Esophagus squamous epithelium (tissue), 5 donors: Measurements from ENCODE around the gene SPON1. TPM values are rescaled to one million over a fixed set of nuclear protein-coding genes. Genes with fewer than 3 reads are reported as not detected.

Experiments
- DNase-seq: peaks from one replicate; lab custom pipeline; 2025; lab: John Stamatoyannopoulos, UW
- H3K27ac ChIP-seq, 4 donors: fragments of 200-600 bp; sonication (generic); one replicate each; pipeline ENCODE4 v1.5.1; 2016 to 2019; ENCODE audit warnings: mild to moderate bottlenecking in 1 of 4
- H3K27me3 ChIP-seq, 4 donors: fragments of 200-600 bp; sonication (generic); 1 replicate in 3 of 4; 2 replicates in 1 of 4; pipeline versions ENCODE4 v1.5.1 to v1.6.0; 2017 to 2021; ENCODE audit warnings: antibody characterized with exemption in 1 of 4
- H3K36me3 ChIP-seq, 3 donors: fragments of 200-600 bp; sonication (generic); one replicate each; pipeline ENCODE4 v1.5.1; 2016 to 2019
- H3K4me1 ChIP-seq, 3 donors: fragments of 200-600 bp; sonication (generic); one replicate each; pipeline ENCODE4 v1.5.1; 2017 to 2019
- H3K4me3 ChIP-seq, 4 donors: fragments of 200-600 bp; sonication (generic); 1 replicate in 3 of 4; 2 replicates in 1 of 4; pipeline ENCODE4 v1.5.1; 2016 to 2019; ENCODE audit warnings: mild to moderate bottlenecking in 2 of 4, moderate library complexity in 1 of 4
- H3K9me3 ChIP-seq, 3 donors: fragments of 200-600 bp; sonication (generic); one replicate each; pipeline ENCODE4 v1.5.1; 2016 to 2019
- CTCF ChIP-seq, 6 experiments: fragments of 450-650 bp in 4 of 6; fragments of 200-600 bp in 2 of 6; sonication (generic) in 2 of 6; IDR thresholded peaks; one replicate each; pipeline ENCODE4 v1.5.1; 2016 to 2019; ENCODE audit warnings: antibody characterized with exemption in 6 of 6, mild to moderate bottlenecking in 4 of 6, moderate library complexity in 4 of 6
- POLR2A ChIP-seq, 4 donors: fragments of 450-650 bp; IDR thresholded peaks; one replicate each; pipeline ENCODE4 v1.6.1; 2017; ENCODE audit warnings: antibody characterized with exemption in 4 of 4, mild to moderate bottlenecking in 4 of 4, moderate library complexity in 3 of 4
- WGBS, 2 donors: methylation state at CpG; one replicate each; pipeline ENCODE4 v1.1.5; 2018; 5-methylcytosine and 5-hydroxymethylcytosine counted together
- intact Hi-C: fragments of 100-400 bp; cut with DNase I; formaldehyde crosslinking; loops from one replicate; pipeline ENCODE4 v1.15.0; 2022
- total RNA-seq, 4 donors: library from RNA; depleted of rRNA; stranded (reverse); fragments of >200 nt; gene quantifications; one replicate each; pipeline ENCODE4 v1.1.0, GENCODE V29; 2016
- donor health status: DM: yes; HTN: yes; CAD: no.

The SPON1 gene
- total RNA-seq, 4 donors from 2014 or later: 1.6 to 44.4 (median 6.5) TPM

GRCh38 chr11:14022251-14022650 lies 59.7 kb downstream of the SPON1 start:
- no peaks in the 10 kb centered on the region for H3K27me3 ChIP-seq
- no peak for DNase-seq
- 29 to 59% methylated on average over 3 of the region's 3 CpGs for WGBS, 2 donors

GRCh38 chr11:14022821-14023220 lies 60.3 kb downstream of the SPON1 start:
- no peak for DNase-seq
- intact Hi-C loops: no loop called here
- Histone ChIP-seq H3K36me3 (no peaks in the 10 kb centered on the region), H3K9me3 (no peaks in the 10 kb centered on the region), H3K4me1 (peaks cover 0 to 6% (median 0%) of the 10 kb centered on the region in 3 donors), H3K4me3 (no peak overlapping the region), H3K27ac (no peak overlapping the region), H3K27me3 (no peaks in the 10 kb centered on the region)
- 56 to 77% methylated on average over 4 to 6 of the region's 6 CpGs for WGBS, 2 donors
- TF ChIP-seq POLR2A (IDR thresholded peaks at IDR 0.05): no peak
- TF ChIP-seq CTCF (IDR thresholded peaks at IDR 0.05): no peak

More at GRCh38 chr11:14022251-14022650, 59.7 kb downstream of the SPON1 start:
- Histone ChIP-seq H3K9me3 (no peaks in the 10 kb centered on the region), H3K4me1 (peaks cover 0 to 6% (median 0%) of the 10 kb centered on the region in 3 donors), H3K27ac (no peak overlapping the region), H3K4me3 (no peak overlapping the region), H3K36me3 (no peaks in the 10 kb centered on the region)
- TF ChIP-seq POLR2A (IDR thresholded peaks at IDR 0.05) (no peak), CTCF (IDR thresholded peaks at IDR 0.05) (no peak)
- intact Hi-C loops: no loop called here

- WGBS, 2 donors: 48 to 52% methylated on average over 4 to 6 of the region's 6 CpGs
- TF ChIP-seq POLR2A (IDR thresholded peaks at IDR 0.05): no peak
- TF ChIP-seq CTCF (IDR thresholded peaks at IDR 0.05): no peak
- peaks cover 6 to 31% (median 9%) of the 10 kb centered on the region in 3 donors for H3K4me1 ChIP-seq
- H3K4me3 ChIP-seq: no peak overlapping the region
- intact Hi-C loops: no loop called here
- H3K36me3 ChIP-seq: no peaks in the 10 kb centered on the region
- no peaks in the 10 kb centered on the region for H3K27me3 ChIP-seq
- H3K9me3 ChIP-seq: no peaks in the 10 kb centered on the region
- no peak overlapping the region for H3K27ac ChIP-seq
- DNase-seq: no peak
Measured at GRCh38 chr11:14026961-14027360, 64.4 kb downstream of the SPON1 start.

- peaks cover 6 to 31% (median 9%) of the 10 kb centered on the region in 3 donors for H3K4me1 ChIP-seq
- DNase-seq: no peak
- H3K36me3 ChIP-seq: no peaks in the 10 kb centered on the region
- H3K9me3 ChIP-seq: no peaks in the 10 kb centered on the region
- H3K4me3 ChIP-seq: no peak overlapping the region
- no peak for TF ChIP-seq POLR2A (IDR thresholded peaks at IDR 0.05)
- TF ChIP-seq CTCF (IDR thresholded peaks at IDR 0.05): no peak
- H3K27ac ChIP-seq: no peak overlapping the region
- no peaks in the 10 kb centered on the region for H3K27me3 ChIP-seq
- WGBS, 2 donors: 62 to 81% methylated on average over 1 of the region's 1 CpG
- intact Hi-C loops: no loop called here
Measured at GRCh38 chr11:14027525-14027924, 65.0 kb downstream of the SPON1 start.

- intact Hi-C loops: no loop called here
- 41 to 53% methylated on average over 4 of the region's 4 CpGs for WGBS, 2 donors
Measured at GRCh38 chr11:14029440-14029839, 66.9 kb downstream of the SPON1 start.

More at GRCh38 chr11:14029440-14029839, 66.9 kb downstream of the SPON1 start:
- Histone ChIP-seq H3K27me3 (no peaks in the 10 kb centered on the region), H3K36me3 (no peaks in the 10 kb centered on the region), H3K27ac (peak overlapping the region in 3 of 4 donors; percentile 54 to 70 (median 68)), H3K4me1 (peaks cover 6 to 31% (median 9%) of the 10 kb centered on the region in 3 donors), H3K4me3 (no peak overlapping the region), H3K9me3 (no peaks in the 10 kb centered on the region)
- TF ChIP-seq CTCF (IDR thresholded peaks at IDR 0.05): no peak
- TF ChIP-seq POLR2A (IDR thresholded peaks at IDR 0.05): no peak
- no peak for DNase-seq
